Measurements from ENCODE around the gene TMEM52. TPM values are rescaled to one million over a fixed set of nuclear protein-coding genes. Genes with fewer than 3 reads are reported as not detected.

Gene TMEM52
- total and polyA plus RNA-seq, 9 of the 15 experiments (the other 6 are each of a cell fraction or from before 2014, with no cell fraction given) = 0.37 to 22.5 (median 6.8) TPM

- Histone ChIP-seq H3K4me2 (ENCODE audit: insufficient read depth, low read length) (no peak overlapping the region), H4K20me1 (replicated peaks; ENCODE audit: control insufficient read depth, insufficient read depth, low read length) (no peaks in the 10 kb centered on the region), H3K9me1 (ENCODE audit: control insufficient read depth, insufficient read depth, low read length) (peaks cover 3% of the 10 kb centered on the region), H3K4me1 (replicated peaks in 1 of 2; ENCODE audit: control insufficient read depth in 2 of 2, insufficient read depth in 2 of 2, low read length in 2 of 2) (peaks cover 17 to 62% of the 10 kb centered on the region in 2 experiments; a peak in 4 of 5 replicates), H3K4me3 (no peak overlapping the region), H3K9me3 (replicated peaks; ENCODE audit: control insufficient read depth, insufficient read depth, low read depth, low read length) (peaks cover 2% of the 10 kb centered on the region; the same call in 1 of the 2 replicates), H2AFZ (ENCODE audit: low read depth, low read length) (no peak overlapping the region), H3K27ac (ENCODE audit: extremely low read depth, low read depth, low read length) (no peak overlapping the region), H3K27me3 (ENCODE audit: control insufficient read depth in 2 of 2, insufficient read depth in 2 of 2, low read length in 2 of 2) (peaks cover 0 to 14% of the 10 kb centered on the region in 2 experiments; a peak in 3 of 5 replicates), H3K9ac (ENCODE audit: insufficient read depth in 1 of 2, low read depth in 2 of 2, low read length in 2 of 2) (peak overlapping the region in 1 of 2 experiments; percentile 21; a peak in 1 of 4 replicates), H3K36me3 (ENCODE audit: control insufficient read depth, insufficient read depth, low read length) (peaks cover 3% of the 10 kb centered on the region; the same call in 1 of the 3 replicates), H3K79me2 (ENCODE audit: control insufficient read depth, insufficient read depth, low read length) (peaks cover 12% of the 10 kb centered on the region; the same call in 2 of the 3 replicates)
- 37% methylated on average over 14 of the region's 14 CpGs for WGBS (ENCODE audit: insufficient coverage, low coverage, missing lambda C conversion rate)
- ATAC-seq = no peak
- ChIA-PET CTCF (ENCODE audit: low intra/inter-chr PET ratio) (no interaction called here), POLR2A (interaction anchor here (0.6 to 1.6 kb wide), 6 partner anchors 10 to 360 kb away, joined by 3 to 9 read pairs (median 3); no protein-coding TSS in a partner anchor)
- FAIRE-seq = no peak
- intact Hi-C loops (cut with micrococcal nuclease) (no loop called here), in situ Hi-C loops (cut with MboI) (no loop called here)
- BruUV-seq (replicated peaks) = no TSS peak
- DNase-seq (ENCODE audit: extremely low read depth in 1 of 4, low spot score in 3 of 4) = no peak
- TF ChIP-seq ZBTB5 (IDR thresholded peaks at IDR 0.05) = no peak
- TF ChIP-seq POLR2G (IDR thresholded peaks at IDR 0.05; ENCODE audit: low read depth, low read length) = peak; percentile 45
- 0 out of 2 replicates have a peak, but pooled peaks have one; percentile 28 for TF ChIP-seq ZNF830 (CRISPR knock-in tag; IDR thresholded peaks at IDR 0.05)
Observed at GRCh38 chr1:1895456-1896336, 23.4 kb downstream of the TMEM52 start.

Measured in K562 (cell line).